Muscle of arm (tissue), 12 donors: ENCODE results near the gene GNG4. TPM values are rescaled to one million over a fixed set of nuclear protein-coding genes. Genes with fewer than 3 reads are reported as not detected.

Experiments
- DNase-seq: peaks from one replicate; pipeline ENCODE4 v3.0.0-alpha.2; 2013
- polyA plus RNA-seq, 12 donors: library from polyadenylated mRNA; unstranded; fragments of 120-200 nt; gene quantifications; one replicate each; pipeline ENCODE4 v1.2.1, GENCODE V29; 2013; ENCODE audit not compliant: insufficient read length in 12 of 12

The GNG4 gene
- polyA plus RNA-seq, 12 donors: 0.52 to 6.4 (median 1.1) TPM; not detected in 1

- no peak for DNase-seq
Observed at GRCh38 chr1:235533476-235534168, 116.0 kb downstream of the GNG4 start.

DNA sequence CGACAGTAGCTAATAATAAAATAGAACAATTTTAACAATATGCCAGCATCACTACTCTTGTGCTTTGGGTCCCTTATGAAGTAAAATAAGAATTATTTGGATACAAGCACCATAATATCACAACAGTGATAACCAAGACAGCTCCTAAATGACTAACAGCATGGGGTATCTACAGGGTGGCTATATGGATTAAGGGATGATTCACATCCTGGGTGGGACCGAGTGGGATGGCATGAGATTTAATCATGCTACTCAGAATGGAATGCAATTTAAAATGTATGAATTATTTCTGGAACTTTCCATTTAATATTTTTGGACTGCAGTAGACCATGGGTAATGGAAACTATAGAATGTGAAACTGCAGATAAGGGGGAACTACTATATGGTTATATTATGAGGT, 117.2 kb downstream of the GNG4 start:
- no peak for DNase-seq

DNA sequence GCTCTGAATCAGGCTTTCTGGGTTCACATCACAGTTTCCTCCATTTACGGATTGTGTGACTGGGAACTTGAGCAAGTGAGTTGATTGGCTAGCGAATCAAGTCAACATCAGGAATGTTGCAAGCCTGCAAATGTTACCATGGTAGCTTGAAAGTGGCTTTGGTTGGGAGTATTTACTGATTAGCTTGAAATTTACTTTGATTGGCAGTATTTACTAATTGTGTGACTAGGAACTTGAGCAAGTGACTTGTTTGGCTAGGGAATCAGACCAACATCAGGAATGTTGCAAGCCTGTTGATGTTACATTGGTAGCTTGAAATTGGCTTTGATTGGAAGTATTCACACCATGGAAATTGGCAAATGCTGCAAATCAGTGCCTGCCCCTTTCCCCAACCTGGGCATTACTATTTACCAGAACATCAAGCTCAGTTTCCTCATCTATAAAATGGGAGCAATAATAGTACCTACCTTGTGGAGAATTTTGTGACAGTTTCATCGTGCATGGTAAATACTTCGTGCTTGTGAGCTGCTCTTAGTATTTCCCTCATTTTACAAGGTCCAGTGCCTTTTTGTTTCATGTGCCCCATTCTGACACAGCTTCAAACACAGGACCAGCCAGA, 122.3 kb downstream of the GNG4 start:
- no peak for DNase-seq

GRCh38 chr1:235525314-235525713, 124.3 kb downstream of the GNG4 start:
- no peak for DNase-seq

GRCh38 chr1:235516862-235517446, 132.6 kb downstream of the GNG4 start:
- no peak for DNase-seq

DNA sequence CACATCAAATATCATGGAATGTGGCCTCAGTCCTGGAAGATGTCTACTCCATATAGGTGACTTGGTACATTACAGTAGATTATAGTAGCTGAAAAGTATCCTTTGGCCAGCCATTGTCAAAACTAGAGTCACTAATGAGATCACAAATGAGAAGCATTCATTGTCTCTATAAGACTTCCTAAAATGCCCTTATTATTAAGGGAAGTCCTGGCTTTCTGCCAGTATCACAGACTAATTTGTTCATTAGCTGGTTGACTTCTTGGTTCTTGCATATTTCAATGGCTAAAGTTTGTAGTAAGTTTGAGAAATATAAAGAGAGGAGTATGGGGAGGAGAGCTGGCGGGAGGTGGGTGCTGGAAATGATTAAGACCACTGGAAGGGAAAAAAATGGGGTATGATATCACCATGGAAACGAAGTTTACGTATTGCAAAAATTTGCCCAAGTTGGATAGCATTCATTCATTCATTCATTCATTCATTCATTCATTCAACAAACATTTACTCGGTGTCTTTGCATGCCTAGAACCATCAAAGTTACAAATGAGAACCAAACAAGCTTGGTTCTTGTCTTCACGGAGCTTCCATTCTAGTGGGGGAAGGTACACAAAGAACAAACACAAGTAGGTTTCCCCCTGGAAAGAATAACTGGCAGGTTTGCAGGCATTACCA, 133.6 kb downstream of the GNG4 start:
- DNase-seq: no peak

GRCh38 chr1:235513495-235514366, 135.9 kb downstream of the GNG4 start:
- peak; percentile 72 for DNase-seq

GRCh38 chr1:235511470-235512240, 137.9 kb downstream of the GNG4 start:
- no peak for DNase-seq

DNA sequence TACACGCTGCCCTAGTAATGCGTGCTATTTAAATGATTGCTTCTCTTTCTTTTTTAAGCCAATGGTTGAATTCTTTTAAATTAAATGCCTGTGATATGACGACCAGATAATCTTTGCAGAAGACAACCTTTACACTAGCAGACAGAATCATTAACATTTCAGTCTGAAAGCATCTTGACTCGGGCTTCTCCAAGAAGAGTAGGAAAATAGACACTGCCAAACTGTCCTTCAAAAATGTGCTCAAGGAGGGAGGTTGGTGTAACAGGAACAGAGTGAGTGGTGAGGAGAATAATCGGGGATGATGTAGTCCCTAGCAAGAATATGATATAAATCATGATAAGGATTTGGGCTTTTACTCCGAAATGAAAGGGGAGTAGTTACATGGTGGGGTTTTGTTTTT, 138.8 kb downstream of the GNG4 start:
- DNase-seq: no peak

- no peak for DNase-seq
Observed at GRCh38 chr1:235507623-235508022, 142.0 kb downstream of the GNG4 start.

DNA sequence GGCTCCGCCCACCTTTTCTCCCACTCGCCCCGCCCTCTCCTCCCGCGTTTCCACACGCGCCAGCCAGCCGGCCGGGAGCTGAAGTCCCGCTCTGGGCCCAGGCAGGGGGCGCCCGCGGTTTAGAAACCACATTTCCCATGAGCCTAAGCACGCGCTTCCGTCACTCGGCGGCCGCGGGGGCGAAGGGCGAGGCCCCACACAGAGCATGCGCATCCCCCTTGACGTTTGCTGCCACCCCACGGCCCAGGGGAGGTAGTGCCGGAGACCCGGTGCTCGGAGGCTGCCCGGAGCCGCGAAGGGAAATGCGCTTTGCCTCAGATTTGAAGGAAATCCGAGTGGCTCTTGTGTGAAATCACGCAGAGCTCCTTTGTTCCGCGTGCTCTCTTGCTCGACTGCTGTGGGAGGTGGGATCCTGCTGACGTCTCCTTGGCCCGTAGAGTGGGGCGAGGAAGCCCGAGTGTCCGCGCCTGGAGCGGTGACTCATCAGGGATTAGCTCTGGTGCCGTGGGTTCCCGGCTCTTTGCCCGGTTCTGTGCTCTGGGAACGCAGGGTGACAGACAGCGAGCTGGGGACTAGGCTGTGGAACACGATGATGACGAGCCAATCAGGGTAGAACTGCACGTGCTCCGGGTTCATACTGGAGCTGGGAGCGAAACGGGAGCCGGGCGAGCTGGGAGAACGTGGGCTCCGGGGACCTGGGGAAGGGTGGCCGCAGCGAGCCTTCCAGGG, 144.9 kb downstream of the GNG4 start:
- peak; percentile 99 for DNase-seq

DNA sequence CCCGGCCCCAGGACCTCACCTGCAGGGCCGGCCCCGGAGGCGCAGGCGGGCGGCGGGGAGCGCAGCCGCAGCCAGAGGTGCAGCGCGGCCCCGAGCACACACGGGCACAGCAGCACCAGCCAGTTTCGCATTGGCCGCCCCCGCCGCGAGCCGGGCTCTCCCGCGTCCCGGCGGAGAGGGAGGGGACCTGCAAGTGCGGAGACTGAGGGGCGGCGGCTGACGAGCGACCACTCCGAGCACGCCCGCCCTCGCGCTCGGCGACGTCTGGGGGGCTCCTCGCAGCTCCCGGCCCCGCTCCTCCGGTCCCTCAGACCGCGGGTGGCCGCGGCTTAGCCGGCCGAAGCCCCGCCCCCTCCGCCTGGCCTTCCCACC, 145.5 kb downstream of the GNG4 start, which contains the start of gene B3GALNT2:
Gene B3GALNT2 (minus strand): TSS at position 331 of the 372 bp plus-strand sequence. CDS start 200 bp downstream, at position 131.
- no peak for DNase-seq

- DNase-seq: peak; percentile 63
Observed at GRCh38 chr1:235503403-235504121, 146.0 kb downstream of the GNG4 start.

- peak; percentile 23 for DNase-seq
Observed at GRCh38 chr1:235502601-235503402, 146.8 kb downstream of the GNG4 start.

GRCh38 chr1:235500971-235501540, 148.5 kb downstream of the GNG4 start:
- DNase-seq: no peak
